WTC11 (cell line): ENCODE results near the gene CITED4.

Experiments
- CREM ChIP-seq: sonication (generic); formaldehyde crosslinking; IDR thresholded peaks from 2 replicates; pipeline ENCODE4 v1.8.1; 2022; ENCODE audit warnings: mild to moderate bottlenecking, missing genetic modification reagents, moderate library complexity
- IRF2 ChIP-seq: sonication (generic); formaldehyde crosslinking; IDR thresholded peaks from 2 replicates; pipeline ENCODE4 v1.8.0; 2022; ENCODE audit warnings: low read depth, missing genetic modification reagents, borderline replicate concordance
- JUN ChIP-seq: sonication (generic); formaldehyde crosslinking; IDR thresholded peaks from 2 replicates; pipeline ENCODE4 v1.8.0; 2023; ENCODE audit warnings: mild to moderate bottlenecking, missing genetic modification reagents
- NFYB ChIP-seq: sonication (generic); formaldehyde crosslinking; conservative IDR thresholded peaks from 2 replicates; pipeline ENCODE4 v1.8.0; 2022; ENCODE audit warnings: low read depth, missing genetic modification reagents
- RELA ChIP-seq: sonication (generic); formaldehyde crosslinking; IDR thresholded peaks from 2 replicates; pipeline ENCODE4 v1.8.1; 2022; ENCODE audit warnings: missing genetic modification reagents, mild to moderate bottlenecking, borderline replicate concordance
- TEAD1 ChIP-seq: sonication (generic); formaldehyde crosslinking; IDR thresholded peaks from 2 replicates; pipeline ENCODE4 v1.8.0; 2022; ENCODE audit warnings: mild to moderate bottlenecking, missing genetic modification reagents
- TP53 ChIP-seq: sonication (generic); formaldehyde crosslinking; IDR thresholded peaks from 2 replicates; pipeline ENCODE4 v1.8.1; 2023; ENCODE audit warnings: mild to moderate bottlenecking, missing genetic modification reagents
- ZNF263 ChIP-seq: sonication (generic); formaldehyde crosslinking; IDR thresholded peaks from 2 replicates; pipeline ENCODE4 v1.8.1; 2022; ENCODE audit warnings: low read depth, mild to moderate bottlenecking, moderate library complexity, missing genetic modification reagents
- TF ChIP-seq, protein P1 (sequence below): fragments of 200-600 bp; IDR thresholded peaks from 2 replicates; pipeline ENCODE4 v1.8.0; 2022; ENCODE audit warnings: antibody characterized with exemption
- TF ChIP-seq, protein P2 (sequence below): sonication (generic); formaldehyde crosslinking; IDR thresholded peaks from 2 replicates; pipeline ENCODE4 v1.8.1; 2023; ENCODE audit warnings: mild to moderate bottlenecking, missing genetic modification reagents, moderate library complexity
- TF ChIP-seq, protein P3 (sequence below): sonication (generic); formaldehyde crosslinking; IDR thresholded peaks from 2 replicates; pipeline ENCODE4 v1.8.0; 2022; ENCODE audit warnings: mild to moderate bottlenecking, missing genetic modification reagents
- TF ChIP-seq, protein P4 (sequence below): fragments of 250-450 bp; sonication (Bioruptor Pico); IDR thresholded peaks from 2 replicates; pipeline ENCODE4 v1.9.0; 2021; ENCODE audit warnings: moderate library complexity, mild to moderate bottlenecking, inconsistent platforms, borderline replicate concordance

DNA sequence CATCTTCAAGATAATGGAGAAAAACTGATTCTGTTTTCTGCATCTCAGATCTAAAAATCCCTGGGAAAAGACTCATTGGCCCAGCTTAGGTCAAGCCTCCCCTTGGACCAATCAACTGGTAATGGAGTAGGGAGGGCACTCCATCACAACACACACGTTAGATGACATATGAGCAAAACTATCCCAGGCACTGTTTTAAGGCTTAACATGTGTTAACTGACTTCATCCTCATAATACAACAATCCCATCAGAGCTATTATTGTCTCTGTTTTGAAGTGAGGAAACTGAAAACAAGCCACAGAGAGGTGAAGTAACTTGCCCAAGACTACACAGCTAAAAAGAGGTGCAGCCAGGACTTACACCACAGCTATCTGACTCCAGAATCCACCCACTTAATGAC, 14.7 kb upstream of the CITED4 start:
- TF ChIP-seq TEAD1 (no peak), CREM (CRISPR knock-in tag) (no peak), RELA (CRISPR knock-in tag) (no peak), ZNF263 (CRISPR knock-in tag) (no peak), TP53 (CRISPR knock-in tag) (no peak), IRF2 (CRISPR knock-in tag) (no peak), JUN (CRISPR knock-in tag) (no peak), NFYB (no peak)
- TF ChIP-seq, protein P1, sequence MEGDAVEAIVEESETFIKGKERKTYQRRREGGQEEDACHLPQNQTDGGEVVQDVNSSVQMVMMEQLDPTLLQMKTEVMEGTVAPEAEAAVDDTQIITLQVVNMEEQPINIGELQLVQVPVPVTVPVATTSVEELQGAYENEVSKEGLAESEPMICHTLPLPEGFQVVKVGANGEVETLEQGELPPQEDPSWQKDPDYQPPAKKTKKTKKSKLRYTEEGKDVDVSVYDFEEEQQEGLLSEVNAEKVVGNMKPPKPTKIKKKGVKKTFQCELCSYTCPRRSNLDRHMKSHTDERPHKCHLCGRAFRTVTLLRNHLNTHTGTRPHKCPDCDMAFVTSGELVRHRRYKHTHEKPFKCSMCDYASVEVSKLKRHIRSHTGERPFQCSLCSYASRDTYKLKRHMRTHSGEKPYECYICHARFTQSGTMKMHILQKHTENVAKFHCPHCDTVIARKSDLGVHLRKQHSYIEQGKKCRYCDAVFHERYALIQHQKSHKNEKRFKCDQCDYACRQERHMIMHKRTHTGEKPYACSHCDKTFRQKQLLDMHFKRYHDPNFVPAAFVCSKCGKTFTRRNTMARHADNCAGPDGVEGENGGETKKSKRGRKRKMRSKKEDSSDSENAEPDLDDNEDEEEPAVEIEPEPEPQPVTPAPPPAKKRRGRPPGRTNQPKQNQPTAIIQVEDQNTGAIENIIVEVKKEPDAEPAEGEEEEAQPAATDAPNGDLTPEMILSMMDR, result no peak
- TF ChIP-seq, protein P2, sequence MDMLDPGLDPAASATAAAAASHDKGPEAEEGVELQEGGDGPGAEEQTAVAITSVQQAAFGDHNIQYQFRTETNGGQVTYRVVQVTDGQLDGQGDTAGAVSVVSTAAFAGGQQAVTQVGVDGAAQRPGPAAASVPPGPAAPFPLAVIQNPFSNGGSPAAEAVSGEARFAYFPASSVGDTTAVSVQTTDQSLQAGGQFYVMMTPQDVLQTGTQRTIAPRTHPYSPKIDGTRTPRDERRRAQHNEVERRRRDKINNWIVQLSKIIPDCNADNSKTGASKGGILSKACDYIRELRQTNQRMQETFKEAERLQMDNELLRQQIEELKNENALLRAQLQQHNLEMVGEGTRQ (CRISPR knock-in tag), result no peak
- TF ChIP-seq, protein P3, sequence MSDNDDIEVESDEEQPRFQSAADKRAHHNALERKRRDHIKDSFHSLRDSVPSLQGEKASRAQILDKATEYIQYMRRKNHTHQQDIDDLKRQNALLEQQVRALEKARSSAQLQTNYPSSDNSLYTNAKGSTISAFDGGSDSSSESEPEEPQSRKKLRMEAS (CRISPR knock-in tag), result no peak
- TF ChIP-seq, protein P4, sequence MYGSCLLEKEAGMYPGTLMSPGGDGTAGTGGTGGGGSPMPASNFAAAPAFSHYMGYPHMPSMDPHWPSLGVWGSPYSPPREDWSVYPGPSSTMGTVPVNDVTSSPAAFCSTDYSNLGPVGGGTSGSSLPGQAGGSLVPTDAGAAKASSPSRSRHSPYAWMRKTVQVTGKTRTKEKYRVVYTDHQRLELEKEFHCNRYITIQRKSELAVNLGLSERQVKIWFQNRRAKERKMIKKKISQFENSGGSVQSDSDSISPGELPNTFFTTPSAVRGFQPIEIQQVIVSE (CRISPR knock-in tag), result no peak
